Activated T-helper 1 cell treated with Interleukin-2 at 50 U/mL for 16 hours (primary cell): ENCODE data around the gene EEIG1.

ENCODE experiments used
- DNase-seq: peaks from one replicate; pipeline ENCODE4 v3.0.0-alpha.2; 2020; ENCODE audit warnings: low read depth

EEIG1 gene

DNA sequence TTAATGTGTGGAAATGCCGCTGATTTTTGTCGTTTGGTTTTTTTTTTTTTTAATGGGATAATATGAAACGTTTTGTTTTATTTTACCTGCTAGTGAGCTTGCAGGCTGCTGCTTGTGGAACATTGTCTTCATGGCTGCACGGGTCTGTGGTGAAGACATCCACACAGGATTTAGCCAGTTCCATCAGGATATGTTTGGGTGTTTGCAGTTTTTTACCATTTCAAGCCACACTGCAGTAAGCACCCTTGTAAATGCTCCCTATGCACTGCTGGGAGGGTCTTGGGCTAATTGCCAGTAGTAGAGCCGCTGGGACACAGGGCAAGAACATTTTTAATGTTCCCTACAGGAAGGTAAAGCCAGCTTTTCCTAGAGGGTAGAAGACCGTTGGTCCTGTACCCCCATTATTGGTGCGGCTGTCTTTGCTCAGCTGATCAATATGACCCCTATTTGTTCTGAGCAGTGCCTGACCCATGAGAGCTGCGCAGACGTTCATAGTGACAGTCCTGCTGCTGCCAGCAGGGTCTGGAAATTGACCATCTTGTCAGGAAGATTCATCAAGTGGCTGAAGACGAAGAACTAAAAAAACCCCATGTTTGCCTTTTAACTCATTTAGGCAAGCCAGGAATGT, 20.5 kb upstream of the EEIG1 start:
- no peak for DNase-seq

DNA sequence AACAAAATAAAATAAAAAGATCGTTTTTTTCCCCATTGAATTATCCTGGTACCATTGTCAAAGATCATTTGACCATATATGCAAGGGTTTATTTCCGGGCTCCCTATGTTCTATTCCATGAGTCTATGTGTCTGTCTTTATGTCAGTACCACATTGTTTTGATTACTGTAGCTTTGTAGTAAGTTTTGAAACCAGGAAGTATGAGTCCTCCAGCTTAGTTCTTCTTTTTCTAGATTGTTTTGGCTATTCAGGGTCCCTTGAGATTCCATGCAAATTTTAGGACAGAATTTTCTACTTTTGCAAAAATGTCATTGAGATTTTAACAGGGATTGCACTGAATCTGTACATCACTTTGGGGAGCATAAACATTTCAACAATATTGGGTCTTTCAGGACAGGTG, 18.7 kb upstream of the EEIG1 start:
- no peak for DNase-seq

DNA sequence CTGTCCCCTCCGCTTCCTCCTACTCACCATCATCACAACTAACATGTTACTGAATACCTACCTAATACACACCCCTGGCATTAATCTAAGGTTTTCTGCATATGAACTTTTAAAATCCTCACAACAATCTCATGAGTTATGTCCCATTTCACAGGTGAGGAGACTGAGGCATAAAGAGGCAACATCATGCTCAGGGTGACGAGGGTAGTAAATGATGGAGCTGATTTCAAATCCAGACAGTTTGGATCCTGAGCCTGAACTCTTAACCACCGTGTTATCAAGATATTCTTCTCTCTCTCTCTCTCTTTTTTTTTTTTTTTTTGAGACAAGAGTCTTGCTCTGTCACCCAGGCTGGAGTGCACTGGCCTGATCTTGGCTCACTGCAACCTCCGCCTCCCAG, 12.9 kb upstream of the EEIG1 start:
- no peak for DNase-seq

DNA sequence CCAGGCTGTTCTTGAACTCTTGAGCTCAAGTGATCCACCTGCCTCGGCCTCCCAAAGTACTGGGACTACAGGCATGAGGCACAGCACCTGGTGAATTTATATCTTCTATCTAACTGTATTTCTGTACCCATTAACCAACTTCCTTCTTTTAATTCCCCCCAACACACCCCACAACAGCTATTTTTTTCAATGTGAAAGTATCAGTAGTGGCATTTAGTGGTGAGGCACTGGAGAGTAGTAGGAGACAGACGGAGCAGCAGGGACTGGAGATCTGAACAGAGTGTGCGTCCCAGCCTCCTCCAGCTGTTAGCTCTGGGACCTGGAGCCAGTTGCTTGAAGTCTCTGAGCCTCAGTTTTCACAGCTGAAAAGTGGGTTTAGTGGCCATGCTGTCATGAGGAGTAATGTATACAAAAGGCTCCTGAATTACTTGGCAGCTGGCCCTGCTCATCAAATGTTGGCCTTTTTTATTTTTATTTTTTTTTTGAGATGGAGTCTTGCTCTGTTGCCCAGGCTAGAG, 11.0 kb upstream of the EEIG1 start:
- DNase-seq, result no peak

DNA sequence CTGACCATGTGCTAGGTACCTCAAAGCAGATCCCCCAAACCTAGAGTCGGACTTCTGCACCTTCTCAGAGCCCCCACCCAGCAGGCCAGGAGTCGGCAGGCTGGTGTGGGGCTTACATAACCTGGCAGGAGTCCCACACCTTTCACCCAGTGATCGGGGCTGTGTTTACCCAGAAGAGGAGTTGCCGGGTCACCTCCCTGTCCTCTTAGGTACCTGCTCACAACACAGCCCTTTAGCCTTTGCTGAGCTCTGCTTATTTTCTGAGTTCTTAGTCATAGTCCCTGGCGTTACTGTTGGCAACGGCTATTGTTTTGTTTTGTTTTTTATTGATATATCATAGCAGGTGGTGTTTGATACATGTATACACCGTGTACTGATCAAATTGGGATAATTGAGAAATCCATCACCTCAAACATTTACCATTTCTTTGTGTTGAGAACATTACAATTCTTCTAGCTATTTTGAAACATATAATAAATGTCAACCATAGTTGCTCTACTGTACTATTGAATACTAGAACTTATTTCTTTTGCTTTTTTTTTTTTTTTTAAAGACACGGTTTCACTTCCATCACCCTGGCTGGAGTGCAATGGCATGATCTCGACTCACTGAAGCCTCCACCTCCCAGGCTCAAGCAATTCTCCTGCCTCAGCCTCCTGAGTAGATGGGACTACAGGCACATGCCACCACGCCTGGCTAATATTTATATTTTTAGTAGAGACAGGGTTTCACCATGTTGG, 10.4 kb upstream of the EEIG1 start:
- no peak for DNase-seq

DNA sequence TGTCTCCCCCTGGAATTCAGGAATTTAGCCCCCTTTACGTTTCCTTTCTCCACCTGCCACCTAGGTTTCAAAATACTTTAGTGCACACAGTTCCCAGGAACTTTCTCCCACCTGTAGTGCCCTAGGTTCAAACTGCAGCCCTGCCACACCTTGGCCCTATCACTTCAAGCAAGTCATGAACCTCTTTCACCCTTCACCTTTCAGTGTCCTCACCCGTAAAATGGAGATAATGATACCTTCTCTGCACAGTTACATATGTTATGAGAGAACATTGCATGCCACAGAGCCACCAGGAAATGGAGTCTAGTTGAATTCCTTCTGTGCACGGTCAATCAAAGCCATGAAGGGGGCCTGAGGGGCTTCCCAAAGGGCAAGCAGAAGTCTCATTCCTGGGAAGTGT, 9.8 kb upstream of the EEIG1 start:
- no peak for DNase-seq

DNA sequence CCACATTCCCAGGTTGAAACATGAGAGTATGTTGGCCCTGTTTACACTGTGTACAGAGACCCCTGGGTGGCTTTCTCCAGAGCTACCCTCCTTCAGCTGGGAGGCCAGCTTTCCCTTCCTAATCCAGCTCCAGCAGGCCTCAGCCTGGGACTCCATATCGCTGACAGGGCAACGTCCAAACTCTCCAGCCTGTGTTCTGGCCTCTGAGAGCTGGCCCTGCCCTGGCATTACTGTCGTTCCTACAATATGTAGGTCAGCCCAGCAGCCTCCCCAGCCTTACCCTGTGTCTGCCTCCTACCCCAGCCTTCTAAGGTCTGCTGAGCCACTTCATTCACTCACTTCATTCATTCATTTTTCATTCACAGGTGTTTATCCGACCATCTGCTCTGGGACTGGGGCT, 8.3 kb upstream of the EEIG1 start:
- DNase-seq, result no peak

DNA sequence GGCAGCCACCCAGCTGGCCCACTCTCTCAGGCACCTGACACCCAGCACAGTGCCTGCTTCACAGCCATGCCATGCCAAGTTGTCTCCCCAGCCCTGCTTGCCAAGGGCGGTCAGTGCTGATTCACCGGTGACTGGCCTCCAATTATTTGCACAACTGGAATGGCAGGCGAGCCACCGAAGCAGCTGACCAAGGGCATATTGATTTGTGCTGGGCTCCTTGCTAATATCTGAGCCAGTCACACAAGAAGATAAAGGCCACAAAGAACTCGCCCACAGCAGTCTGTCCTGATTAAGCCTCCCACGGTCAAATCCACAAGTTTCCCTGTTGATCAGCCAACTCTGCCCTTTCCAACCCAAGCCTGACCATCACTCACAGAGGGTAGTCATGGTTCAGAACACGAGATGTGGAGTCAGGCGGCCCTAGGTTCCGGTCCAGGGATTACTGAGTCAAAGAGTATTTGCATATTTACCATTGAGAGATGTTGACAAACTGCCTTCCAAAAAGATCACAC, 6.4 kb upstream of the EEIG1 start:
- DNase-seq, result no peak

DNA sequence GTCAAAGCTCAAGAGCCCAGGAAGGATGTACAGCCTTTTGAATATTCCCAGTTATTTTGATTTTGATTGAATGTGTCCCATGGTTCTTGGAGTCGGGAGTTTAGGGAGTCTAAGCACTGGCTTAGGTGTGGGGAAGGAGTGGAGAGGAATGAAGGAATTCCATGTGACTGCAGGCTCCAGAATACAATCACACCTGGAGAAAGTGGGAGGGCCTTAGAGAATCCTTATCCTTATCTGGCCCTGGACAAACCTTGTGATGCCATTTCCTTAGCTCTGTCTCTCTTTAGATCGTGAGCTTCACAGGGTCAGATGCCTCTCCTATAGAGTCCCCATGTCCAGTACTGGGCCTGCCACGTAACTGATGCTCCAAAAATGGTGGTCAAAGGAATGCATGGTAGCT, 4.2 kb upstream of the EEIG1 start:
- DNase-seq, result no peak

DNA sequence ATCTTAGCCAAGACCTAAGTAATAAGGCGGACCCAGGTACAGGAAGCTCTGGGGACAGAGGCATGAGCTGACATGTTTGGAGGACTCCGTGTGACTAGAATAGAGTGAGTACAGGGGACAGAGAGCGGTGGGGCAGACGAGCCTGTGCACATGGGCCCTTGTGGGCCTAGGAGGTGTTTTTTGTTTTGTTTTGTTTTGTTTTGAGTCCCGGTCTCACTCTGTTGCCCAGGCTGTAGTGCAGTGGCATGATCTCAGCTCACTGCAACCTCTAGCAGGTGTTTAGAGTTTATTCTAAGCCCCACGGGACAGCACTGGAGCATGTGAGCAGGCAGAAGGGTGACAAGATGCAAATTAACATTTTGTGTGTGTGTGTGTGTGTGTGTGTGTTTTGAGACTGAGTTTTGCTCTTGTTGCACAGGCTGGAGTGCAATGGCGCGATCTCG, 3.1 kb upstream of the EEIG1 start:
- no peak for DNase-seq

DNA sequence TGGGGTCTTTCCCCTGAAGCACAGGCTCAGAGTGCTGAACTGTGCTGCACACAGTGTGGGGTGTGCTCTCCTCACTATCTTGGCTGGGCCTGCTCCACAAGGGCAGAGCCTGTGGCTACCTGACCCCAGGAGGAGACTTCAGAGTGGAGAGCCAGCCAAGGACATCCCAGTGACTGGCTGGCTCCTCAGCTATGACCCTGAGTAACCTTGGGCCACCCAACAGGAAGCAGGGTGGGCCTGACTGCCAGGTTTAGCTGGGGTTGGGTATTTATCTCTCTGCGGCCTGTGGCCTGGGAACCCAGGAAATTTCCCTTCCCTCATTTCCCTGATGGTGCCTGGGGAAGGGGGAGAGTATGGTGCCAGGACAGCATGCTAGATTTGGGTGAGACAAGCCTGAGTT, 2.1 kb upstream of the EEIG1 start:
- DNase-seq, result no peak

DNA sequence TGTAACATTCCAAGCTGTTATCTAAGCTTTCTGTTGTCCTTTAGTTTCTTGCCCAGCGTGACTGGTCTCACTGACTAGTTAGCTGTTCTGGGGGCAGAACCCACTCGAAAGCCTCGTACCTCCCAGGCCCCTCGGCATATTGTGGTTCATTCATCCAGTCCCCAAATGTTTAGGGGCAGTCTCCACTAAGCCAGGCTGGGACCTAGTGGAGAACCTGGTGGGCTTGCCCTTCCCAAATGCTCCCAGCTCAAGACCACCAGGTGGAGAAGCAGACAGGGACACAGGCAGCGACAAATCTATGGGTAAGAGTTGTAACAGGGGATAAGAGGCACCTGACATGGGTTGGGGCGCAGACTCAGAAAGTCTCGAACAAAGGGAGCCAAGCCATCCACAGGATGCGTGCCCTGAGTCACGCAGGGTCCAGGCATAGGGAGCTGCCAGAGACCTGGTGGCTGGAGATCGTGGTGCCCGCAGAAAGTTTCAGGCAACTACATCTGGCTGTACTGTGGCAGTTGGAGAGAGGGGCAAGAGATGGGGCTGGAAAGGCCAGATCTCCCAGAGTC, 851 bp upstream of the EEIG1 start:
- no peak for DNase-seq

DNA sequence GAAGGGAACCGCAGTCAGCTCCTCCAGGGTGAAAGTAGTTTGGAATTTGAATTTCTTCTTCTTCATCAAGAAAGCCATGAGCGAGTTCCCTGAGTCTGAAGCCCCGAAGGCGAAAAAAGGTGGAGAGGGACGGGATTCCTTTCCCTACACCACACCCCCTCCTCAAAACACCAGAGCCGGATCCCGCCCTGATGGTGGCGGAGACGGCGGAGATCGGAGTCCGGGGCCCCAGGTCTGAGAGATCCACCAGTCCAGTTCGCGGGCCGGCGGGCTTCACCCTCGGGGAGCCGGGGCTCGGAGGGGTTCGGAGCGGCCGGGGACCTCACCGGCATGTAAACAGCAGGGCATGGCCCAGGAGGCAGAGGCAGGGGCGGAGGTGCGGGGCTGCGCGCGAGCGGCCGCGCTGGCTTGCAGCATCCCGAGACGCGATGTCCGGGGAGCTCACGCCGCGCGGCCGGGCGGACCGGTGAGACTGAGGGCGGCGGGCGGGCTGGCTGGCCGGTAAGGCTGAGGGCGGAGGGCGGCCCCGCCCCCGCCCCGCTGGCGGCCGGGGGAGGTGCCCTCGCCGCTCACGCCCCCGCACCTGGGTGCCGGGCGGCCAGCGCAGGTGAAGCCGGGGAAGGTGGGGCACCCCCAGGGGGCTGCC, 606 bp downstream of the EEIG1 start:
- DNase-seq, result peak; percentile 51

DNA sequence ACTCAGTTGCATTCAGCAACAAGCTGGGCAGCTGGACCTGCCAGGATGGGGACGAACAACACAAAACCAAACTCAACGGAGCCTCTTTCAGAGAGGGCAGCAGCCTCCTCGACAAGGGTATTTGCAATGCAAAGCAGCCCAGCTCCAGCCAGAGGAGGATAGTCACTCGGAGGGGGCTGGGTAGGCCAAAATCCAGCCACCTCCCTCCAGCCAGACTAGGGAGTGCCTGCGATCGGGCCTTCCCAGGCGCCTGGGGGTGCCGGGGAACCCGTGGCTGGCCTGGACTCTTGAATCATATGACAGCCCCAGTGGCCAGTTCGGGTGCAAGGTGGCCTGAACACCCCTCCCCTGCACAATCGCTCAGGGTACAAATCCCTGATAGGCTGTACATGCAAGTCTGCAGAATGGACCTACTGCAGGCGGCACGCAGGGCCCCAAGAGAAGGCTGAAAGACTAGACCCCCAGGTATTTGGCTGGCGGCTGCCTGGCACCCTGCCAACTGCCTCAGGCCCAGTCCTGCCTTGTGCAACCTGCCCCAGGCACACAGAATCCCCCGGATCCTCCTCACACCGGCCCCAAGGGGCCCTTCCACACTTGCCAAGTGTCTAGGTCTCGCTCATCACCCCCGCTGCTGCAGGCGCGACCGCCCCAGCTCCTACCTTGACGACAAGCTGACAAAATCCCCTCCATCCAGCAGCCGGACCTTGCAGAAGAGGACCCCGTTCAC, 1.3 kb downstream of the EEIG1 start:
- no peak for DNase-seq

DNA sequence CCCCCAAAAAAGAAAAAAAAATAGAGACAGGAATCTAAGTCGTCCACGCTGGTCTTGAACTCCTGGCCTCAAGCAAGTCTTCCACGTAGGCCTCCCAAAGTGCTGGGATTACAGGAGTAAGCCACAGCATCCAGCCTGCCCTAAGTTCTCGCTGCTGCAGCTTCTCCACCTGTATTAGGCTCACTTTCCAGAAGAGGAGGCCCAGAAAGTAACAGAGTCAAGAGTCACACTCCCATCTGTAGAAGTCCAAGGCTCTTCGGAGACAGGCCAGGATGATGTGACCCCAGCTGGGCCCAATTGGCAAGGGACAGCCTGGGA, 1.8 kb downstream of the EEIG1 start:
- DNase-seq, result no peak

DNA sequence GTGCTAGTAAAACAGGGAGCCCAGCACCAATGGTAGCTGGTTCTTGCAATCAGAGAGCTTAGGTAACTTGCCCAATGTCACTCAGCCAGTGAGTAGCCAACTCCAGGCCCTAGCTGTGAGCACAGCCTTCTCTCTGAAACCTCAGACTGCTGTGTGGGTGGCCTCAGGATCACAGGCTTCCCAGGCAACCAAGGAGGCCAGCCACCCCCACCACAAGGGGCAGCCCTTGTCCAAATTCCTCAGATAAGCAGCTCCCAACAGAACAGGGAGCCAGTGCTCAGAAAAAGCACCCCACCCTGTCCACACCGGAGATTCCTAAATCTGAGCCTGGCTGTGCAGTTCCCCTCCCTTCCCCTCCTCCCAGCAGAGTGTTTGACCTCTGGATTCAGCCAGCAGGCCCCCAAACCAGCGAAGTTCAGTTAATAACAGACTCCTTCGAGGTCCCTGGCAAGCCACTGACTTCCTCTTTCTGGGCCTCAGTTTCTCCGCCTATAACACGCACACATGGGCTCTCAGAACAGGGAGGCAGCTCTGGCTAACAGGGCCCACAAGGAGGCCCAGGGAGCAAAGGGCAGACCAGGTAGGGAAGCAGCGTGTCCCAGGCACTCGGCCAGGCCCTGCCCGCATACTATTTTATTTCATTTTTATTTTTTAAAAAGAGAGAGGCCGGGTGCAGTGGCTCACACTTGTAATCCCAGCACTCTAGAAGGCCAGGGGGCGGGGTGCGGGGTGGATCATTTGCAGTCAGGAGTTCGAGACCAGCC, 2.7 kb downstream of the EEIG1 start:
- DNase-seq, result no peak

DNA sequence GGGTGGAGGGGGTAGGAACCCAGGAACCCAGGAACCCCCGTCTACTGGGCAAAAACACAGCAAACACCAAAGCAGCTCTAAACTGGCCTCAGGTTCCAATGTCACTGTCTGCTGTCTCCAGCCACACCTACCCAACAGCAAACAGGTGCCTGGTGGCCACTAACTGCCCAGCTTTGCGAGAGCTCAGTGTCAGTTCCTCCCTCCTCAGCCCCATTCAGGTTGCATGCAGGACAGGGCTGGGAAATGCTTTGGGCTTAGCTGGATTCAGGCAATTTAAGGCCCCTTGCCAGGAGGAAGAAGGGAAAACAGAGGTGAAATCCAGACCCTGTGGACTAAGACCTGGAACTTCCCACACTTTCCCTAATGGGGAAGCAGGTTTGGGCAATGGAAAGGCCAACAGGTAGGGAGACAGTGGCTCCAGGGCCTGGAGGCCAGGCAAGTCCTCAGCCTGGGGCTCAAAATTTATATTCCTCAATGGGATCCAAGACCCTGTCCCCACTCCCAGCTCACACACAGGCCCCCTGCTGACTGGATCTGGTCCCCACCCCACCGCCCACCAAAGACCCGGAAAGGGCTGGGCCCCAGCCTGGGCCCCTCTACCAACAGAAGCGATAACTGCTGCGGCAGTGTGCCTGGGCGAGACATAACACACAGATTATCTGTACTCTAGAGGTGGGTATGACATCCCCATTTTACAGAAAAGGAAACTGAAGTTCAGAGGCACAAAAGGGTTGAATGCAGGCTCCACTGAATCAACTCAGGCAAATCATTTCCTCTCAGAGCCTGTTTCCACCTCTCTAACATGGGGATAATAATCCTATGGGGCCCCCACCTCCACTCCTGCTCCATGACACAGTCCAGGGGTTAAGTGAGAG, 3.5 kb downstream of the EEIG1 start:
- DNase-seq, result no peak

DNA sequence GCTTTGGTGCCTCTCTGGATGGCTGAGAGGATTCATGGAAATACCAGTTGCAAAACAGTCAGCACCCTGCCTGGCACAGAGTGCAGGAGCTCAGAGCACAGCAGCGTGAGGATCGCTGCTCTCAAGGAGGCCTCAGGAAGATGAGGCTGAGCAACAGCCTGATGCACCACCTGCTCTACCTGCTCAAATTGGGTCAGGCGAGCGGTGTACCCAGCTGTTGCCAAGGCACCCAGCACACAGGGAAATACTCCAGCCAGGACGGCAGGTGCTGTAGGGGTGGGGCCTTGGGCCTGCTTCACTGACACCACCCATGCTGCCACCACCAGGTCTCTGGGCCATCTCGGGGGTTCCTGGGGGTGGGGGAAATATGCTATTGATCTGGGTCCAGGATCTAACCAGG, 4.3 kb downstream of the EEIG1 start:
- no peak for DNase-seq

DNA sequence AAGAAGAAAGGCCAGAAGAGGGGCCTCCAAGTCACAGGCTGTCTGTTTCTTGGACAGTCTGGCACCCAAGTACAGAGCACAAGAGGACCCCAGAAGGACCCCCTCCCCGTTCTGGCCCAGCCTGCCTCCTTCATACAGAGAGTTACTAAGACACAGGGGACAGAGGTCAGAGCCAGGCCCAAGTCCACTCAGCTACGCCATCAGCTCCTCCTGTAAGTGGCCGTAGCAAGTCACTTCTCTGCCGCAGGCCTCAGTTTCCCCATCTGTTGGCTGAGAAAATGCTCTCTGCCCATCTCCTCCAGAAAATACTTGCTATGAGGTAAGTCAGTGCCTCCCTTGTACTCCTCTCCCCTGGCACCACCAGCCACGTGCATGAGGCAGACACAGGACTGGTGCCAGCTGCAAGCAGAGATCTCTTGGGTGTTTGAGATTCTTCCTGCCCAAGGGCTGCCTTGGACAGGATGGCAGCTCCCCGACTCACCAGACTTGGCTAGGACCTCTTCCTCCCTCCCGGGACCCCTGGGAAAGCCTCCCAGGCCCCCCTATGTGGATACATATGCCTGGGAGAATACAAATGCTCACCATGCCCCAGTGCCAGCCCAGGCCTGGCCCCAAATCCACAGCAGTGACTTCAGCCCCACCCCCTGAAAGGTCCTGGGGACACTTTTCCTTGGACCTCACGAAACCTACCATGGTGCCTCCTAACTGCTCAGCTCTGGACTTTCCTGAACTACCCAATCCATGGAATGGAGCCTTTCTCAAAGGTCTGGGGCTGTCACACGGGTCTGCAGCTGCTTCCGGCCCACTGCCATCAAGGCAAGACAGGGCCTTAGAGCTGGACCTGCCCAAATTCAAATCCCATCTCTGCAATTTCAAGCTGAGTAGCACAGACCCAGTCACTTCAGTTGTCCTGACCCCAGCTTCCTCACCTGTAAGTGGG, 5.1 kb downstream of the EEIG1 start:
- DNase-seq, result no peak
